ENCODE results near the gene COL19A1.

GRCh38 chr6:69953491-69953890 is 87.1 kb downstream of the COL19A1 start:
- TF ChIP-seq CTCF (conservative IDR thresholded peaks at IDR 0.05) (no peak), EZH2 (IDR thresholded peaks at IDR 0.05; ENCODE audit: low read depth) (no peak)

Measured in PC-9 (cell line).